ENCODE data around the gene DLG2.

The DLG2 gene

DNA sequence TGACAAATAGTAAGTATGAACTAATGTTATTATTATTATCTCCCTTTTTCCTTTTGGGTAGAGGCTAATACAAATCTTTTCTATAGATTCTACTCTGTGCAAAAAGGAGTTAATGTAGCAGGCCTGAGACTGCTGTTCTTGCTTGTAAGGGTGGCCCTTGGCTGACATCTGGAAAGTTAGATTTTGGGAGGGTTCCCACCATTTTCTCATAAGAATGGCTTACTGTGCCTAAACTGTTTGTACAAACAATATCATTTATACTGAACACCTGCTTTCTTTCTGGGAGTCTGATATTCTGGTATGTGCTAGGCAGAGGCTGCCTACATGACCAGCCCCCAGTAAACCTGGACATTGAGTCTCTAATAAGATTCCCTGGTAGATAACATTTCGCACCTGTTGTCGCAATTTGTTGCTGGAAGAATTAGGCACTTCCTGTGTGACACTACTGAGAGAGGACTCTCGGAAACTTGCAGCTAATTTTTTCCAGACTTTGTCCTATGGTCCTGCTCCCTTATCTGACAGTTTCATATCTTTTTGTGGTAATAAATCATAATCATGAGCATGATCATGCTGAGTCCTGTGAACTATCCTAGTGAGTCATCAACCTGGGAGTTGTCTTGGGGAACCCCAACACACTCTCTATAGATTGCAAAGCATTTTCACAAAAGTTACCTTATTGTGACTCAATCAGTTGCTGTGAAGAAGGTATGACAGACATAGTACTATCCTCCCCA, 2083.3 kb downstream of the DLG2 start:
- Mint-ChIP-seq H3K27ac (no peak overlapping the region), H3K36me3 (ENCODE audit: low read depth) (no peaks in the 10 kb centered on the region), H3K9me3 (no peaks in the 10 kb centered on the region), H3K27me3 (ENCODE audit: low read depth, poor library complexity) (no peaks in the 10 kb centered on the region), H3K4me3 (no peak overlapping the region), H3K4me1 (no peaks in the 10 kb centered on the region)
- TF ChIP-seq, protein P1, sequence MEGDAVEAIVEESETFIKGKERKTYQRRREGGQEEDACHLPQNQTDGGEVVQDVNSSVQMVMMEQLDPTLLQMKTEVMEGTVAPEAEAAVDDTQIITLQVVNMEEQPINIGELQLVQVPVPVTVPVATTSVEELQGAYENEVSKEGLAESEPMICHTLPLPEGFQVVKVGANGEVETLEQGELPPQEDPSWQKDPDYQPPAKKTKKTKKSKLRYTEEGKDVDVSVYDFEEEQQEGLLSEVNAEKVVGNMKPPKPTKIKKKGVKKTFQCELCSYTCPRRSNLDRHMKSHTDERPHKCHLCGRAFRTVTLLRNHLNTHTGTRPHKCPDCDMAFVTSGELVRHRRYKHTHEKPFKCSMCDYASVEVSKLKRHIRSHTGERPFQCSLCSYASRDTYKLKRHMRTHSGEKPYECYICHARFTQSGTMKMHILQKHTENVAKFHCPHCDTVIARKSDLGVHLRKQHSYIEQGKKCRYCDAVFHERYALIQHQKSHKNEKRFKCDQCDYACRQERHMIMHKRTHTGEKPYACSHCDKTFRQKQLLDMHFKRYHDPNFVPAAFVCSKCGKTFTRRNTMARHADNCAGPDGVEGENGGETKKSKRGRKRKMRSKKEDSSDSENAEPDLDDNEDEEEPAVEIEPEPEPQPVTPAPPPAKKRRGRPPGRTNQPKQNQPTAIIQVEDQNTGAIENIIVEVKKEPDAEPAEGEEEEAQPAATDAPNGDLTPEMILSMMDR (IDR thresholded peaks at IDR 0.05): no peak
- DNase-seq: no peak

DNA sequence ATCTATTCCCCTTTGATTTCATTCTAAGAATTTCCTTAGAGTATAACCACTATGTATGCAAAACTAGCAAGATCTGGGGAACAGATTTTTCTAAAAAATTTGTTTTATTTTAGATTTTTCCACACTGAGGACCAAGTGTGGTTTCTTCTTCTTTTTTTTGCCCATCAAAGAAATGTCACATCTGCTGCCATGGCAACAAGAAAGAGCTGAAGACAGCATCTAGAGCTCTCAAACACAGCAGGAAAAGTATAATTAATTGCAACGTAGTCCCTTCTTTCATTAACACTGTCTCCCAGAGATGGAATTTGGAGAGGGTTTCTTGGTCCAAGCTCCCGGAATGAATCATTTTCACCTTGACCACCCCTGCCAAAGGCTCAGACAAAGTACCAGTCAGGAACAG, 2084.3 kb downstream of the DLG2 start:
- Mint-ChIP-seq H3K27ac (no peak overlapping the region), H3K9me3 (no peaks in the 10 kb centered on the region), H3K36me3 (ENCODE audit: low read depth) (no peaks in the 10 kb centered on the region), H3K4me3 (no peak overlapping the region), H3K4me1 (no peaks in the 10 kb centered on the region), H3K27me3 (ENCODE audit: low read depth, poor library complexity) (no peaks in the 10 kb centered on the region)
- DNase-seq: no peak
- TF ChIP-seq, protein P1 (IDR thresholded peaks at IDR 0.05): no peak

DNA sequence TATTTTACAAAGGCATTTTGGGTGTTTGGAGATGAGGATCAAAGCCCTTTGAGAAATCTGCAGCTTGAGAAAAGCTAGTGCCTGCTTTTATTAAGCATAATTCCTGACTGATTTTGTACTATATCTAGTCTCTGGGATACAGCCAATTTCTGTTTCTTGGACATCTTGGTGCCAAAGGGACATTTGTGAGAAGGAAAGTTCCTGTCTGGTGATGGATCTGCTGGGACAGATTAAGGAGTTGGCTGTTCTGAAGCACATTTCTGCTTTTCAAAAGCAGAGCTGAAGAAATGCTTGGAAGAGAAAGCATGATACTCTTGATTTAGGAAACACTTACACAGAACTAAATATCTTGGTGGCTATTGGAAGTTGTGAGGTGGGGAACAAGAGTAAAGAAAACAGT, 2086.4 kb downstream of the DLG2 start:
- no peaks in the 10 kb centered on the region for H3K27me3 Mint-ChIP-seq (ENCODE audit: low read depth, poor library complexity)
- no peak for DNase-seq
- no peak overlapping the region for H3K4me3 Mint-ChIP-seq
- no peaks in the 10 kb centered on the region for H3K4me1 Mint-ChIP-seq
- H3K27ac Mint-ChIP-seq: no peak overlapping the region
- H3K9me3 Mint-ChIP-seq: no peaks in the 10 kb centered on the region
- H3K36me3 Mint-ChIP-seq (ENCODE audit: low read depth): no peaks in the 10 kb centered on the region
- TF ChIP-seq, protein P1 (IDR thresholded peaks at IDR 0.05): no peak

DNA sequence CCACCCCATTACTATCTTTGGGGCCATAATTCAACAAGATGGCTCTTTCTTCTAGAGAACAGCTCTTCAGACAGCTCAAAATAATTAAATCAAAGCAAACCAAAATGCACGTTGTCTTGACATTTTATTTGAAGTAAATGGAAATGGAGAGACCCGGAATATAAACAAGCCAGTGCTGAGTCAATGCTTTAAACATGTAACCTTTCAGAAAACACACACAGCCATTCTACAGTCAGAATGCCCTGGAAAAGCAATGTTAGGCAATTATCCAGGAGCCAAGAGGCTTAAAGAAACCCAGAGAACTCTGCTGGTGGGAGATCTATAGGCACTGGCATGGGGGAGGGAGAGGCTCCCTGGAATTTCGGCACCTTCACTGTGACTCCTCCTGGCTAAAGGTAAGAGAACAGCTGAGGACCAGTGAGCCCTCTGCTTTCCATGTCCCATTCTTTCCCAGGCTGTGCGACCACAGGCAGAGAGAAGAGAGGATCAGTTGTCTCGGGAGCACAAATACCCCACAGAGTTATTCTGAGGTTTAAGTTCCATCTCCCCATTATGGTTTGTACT, 2086.9 kb downstream of the DLG2 start:
- Mint-ChIP-seq H3K27me3 (ENCODE audit: low read depth, poor library complexity) (no peaks in the 10 kb centered on the region), H3K9me3 (no peaks in the 10 kb centered on the region), H3K36me3 (ENCODE audit: low read depth) (no peaks in the 10 kb centered on the region), H3K27ac (no peak overlapping the region), H3K4me1 (no peaks in the 10 kb centered on the region), H3K4me3 (no peak overlapping the region)
- no peak for DNase-seq
- TF ChIP-seq, protein P1 (IDR thresholded peaks at IDR 0.05): no peak

DNA sequence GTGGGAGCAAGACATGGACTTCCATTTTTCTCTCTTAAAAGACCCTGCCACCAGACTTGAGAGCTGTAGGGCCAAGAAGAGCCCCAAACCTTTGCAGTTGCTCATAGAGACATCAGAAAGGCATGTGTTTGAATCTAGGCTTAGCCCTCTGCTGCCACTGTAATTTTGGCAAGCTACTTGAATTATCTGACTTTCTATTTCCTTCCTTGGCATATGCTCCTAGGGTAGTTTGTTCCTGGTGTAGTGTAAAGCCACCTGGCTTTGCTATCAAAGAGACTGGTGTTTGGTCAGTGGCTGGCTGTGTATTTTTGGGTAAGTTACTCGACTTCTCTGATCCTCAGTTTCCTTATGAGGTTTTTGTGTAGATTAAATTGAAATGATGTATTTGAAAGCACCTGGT, 2088.9 kb downstream of the DLG2 start:
- Mint-ChIP-seq H3K27me3 (ENCODE audit: low read depth, poor library complexity) (no peaks in the 10 kb centered on the region), H3K36me3 (ENCODE audit: low read depth) (no peaks in the 10 kb centered on the region), H3K4me3 (no peak overlapping the region), H3K4me1 (no peaks in the 10 kb centered on the region), H3K9me3 (no peaks in the 10 kb centered on the region), H3K27ac (no peak overlapping the region)
- TF ChIP-seq, protein P1 (IDR thresholded peaks at IDR 0.05): no peak
- DNase-seq: no peak

DNA sequence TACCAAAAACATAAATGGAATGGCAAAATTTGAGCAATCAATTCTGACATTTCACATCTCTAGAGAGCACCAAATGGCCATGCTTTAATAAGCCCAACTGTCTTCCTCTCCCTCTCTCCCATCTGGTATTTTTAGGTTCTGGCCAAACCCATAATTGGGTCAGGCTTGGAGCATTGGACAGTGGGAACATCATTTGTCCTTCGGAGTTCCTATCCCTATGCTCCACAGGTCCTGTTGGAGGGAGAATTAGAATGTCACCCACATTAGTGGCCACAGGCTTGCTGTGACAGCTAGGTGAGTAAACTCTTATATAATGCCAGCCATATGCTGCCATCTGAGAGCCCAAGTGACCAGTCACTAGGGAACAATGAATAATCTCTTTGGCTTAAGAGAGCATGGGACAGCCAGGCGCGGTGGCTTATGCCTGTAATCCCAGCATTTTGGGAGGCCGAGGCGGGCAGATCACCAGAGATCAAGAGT, 2090.0 kb downstream of the DLG2 start:
- no peaks in the 10 kb centered on the region for H3K27me3 Mint-ChIP-seq (ENCODE audit: low read depth, poor library complexity)
- H3K36me3 Mint-ChIP-seq (ENCODE audit: low read depth): no peaks in the 10 kb centered on the region
- no peaks in the 10 kb centered on the region for H3K9me3 Mint-ChIP-seq
- TF ChIP-seq, protein P1 (IDR thresholded peaks at IDR 0.05): no peak
- no peak for DNase-seq
- no peaks in the 10 kb centered on the region for H3K4me1 Mint-ChIP-seq
- H3K4me3 Mint-ChIP-seq: no peak overlapping the region
- H3K27ac Mint-ChIP-seq: no peak overlapping the region

Measured in nephron progenitor cell (in vitro differentiated cells).